Frontal cortex (tissue), 4 donors: Measurements from ENCODE around the gene SCP2. TPM values are rescaled to one million over a fixed set of nuclear protein-coding genes. Genes with fewer than 3 reads are reported as not detected.

Experiments used
- DNase-seq, 2 donors: peaks; one replicate each; pipeline ENCODE4 v3.0.0; 2012; ENCODE audit warnings: low spot score in 2 of 2
- FAIRE-seq: peaks from 2 replicates; lab custom pipeline; 2012; peaks lifted over from hg19 to GRCh38; lab: Jason Lieb, UNC
- total RNA-seq: library from RNA; depleted of rRNA; stranded (reverse); fragments of >200 nt; gene quantifications from one replicate; pipeline ENCODE4 v1.2.3, GENCODE V29; 2014
- donor health status: control.
- donor health status: control.
- donor health status: control.

The SCP2 gene
- total RNA-seq, 1 donor from 2014 or later: 57.5 TPM

DNA sequence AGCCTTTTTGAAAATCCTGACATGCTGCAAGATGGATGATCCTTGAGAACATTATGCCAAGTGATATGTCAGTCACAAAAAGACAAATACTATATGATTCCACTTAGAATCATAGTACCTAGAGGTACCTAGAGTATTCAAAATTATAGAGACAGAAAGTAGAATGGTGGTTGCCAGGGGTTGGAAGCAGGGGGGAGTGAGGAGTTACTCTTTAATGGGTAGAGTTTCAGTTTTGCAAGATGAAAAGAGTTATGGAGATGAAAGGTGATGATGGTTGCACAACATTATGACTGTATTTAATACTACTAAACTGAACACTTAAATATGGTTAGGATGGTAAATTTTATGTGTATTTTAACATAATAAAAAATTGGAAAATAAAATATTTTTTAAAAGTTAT lies 97.0 kb downstream of the SCP2 start:
- FAIRE-seq (no peak), DNase-seq (no peak)

GRCh38 chr1:53025034-53025768 lies 98.1 kb downstream of the SCP2 start:
- peak in 1 of 2 donors; percentile 25 for DNase-seq
- no peak for FAIRE-seq

DNA sequence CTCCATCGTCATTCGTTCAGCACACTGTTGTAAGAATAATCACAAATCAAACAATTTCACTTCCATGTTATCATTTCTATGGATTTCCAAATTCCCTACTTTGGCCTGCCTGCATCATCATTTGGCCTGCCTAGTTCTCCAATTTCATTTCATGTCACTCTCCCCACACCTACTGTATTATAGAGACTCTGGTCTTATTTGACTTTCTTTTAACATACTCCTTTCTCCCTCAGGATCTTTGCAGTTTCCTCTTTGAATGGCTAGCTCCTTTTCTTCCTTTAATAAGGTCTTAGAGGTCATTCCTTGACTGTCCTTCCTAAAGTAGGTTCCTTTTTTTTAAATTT lies 98.7 kb downstream of the SCP2 start:
- FAIRE-seq: no peak
- DNase-seq: no peak

DNA sequence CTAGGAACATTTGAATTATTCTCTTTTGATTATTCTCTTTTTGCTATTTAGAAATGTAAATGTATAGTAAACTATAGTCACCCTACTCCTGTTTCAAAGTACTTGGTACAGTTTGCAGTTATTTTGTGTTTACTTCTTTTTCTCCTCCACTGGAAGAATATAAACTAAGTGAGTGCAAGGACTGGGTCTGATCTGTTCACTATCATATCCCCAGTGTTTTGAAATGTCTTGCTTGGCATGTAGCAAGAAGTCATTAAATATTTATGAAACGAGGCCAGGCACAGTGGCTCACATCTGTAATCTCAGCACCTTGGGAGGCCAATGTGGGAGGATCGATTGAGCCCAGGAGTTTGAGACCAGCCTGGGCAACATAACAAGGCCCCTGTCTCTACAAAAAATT lies 99.2 kb downstream of the SCP2 start:
- no peak for DNase-seq
- no peak for FAIRE-seq

DNA sequence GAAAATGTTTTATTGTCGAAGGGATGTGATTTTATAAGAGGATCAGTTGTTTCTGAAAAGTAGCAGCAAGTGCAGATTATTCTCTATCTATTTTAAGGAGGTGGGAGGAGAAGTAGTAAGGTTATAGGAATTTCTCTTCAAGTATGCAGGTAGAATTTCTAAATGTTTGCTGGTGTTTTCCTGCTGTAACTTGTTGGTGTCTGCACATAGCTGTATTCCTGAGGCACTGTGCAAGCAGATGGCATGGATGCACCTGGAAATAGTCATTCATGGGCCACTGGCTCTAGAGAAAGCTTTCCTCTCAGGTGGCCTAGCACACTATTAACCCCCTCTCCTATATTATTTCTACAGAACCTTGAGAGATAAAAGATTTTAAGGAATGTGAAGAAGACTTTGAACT lies 104.7 kb downstream of the SCP2 start:
- DNase-seq (no peak), FAIRE-seq (no peak)

- no peak for FAIRE-seq
- DNase-seq: no peak
Observed at GRCh38 chr1:53037159-53037558, 110.1 kb downstream of the SCP2 start.

- FAIRE-seq (no peak), DNase-seq (no peak)
Observed at GRCh38 chr1:53038566-53038965, 111.5 kb downstream of the SCP2 start.

- no peak for FAIRE-seq
- no peak for DNase-seq
Observed at GRCh38 chr1:53043271-53043670, 116.2 kb downstream of the SCP2 start.

- DNase-seq (no peak), FAIRE-seq (no peak)
Observed at GRCh38 chr1:53044926-53045325, 117.8 kb downstream of the SCP2 start.

DNA sequence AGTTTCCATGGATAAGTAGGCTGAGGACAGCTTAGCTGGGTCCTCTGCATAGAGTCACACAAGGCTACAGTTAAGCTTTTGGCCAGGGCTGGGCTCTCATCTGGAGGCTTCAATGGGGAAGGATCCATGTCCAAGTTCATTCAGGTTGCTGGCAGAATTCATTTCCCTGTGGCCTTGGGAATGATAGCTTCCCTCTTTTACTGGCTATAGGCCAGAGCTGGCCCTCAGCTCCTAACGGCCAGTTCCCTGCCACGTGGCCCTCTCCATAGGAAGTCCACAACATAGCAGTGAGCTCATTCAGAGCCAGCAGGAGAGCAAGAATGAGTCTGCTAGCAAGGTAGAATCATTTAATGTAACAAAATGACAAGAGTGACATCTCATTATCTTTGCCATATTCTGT lies 119.9 kb downstream of the SCP2 start:
- no peak for DNase-seq
- no peak for FAIRE-seq

DNA sequence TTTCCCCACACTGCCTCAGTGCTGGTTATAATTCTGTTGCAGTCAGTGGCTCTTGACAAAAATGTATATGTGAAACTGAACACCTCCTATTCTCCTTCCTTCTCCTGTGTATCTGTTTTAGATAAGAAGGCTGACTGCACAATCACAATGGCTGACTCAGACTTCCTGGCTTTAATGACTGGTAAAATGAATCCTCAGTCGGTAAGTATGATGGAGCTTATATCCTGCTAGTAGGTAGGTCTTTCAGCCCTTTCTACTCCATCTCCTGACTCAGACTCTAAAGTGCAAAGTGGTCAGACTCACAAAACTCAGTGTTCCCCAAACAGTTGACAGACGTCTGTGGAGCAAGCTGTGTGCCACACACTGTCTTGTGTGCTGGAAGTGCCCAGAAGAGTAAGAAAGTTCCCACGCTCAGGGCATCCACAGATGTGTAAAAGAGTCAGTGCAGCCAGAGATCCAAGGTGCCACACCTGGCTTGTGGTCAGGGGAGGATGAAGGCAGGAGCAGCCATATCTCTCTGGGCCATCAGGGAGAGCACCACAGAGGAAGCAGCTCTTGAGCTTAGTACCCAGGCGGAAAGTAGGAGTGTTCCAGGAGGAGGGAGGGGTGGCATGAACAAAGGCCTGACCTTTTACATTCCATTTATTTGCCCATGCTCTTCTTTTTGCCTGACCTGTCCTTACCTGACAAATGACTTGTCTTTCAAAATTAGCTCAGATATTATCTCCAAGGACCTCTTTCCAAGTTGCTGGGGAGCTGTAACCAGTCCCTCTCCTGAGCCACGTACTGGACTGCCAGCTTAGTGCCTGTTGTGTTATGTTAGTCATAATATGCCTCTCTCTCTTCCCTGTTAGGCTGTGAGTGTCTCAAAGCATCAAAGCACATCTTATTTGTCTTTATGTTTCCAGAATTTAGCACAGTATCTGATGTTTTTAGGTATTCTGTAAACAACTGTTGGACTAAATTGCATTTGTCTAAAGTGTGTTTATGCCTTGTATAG lies 121.0 kb downstream of the SCP2 start:
- no peak for FAIRE-seq
- no peak for DNase-seq

GRCh38 chr1:53048960-53049573 lies 122.0 kb downstream of the SCP2 start:
- DNase-seq: no peak
- no peak for FAIRE-seq

- DNase-seq (no peak), FAIRE-seq (no peak)
Observed at GRCh38 chr1:53049574-53049967, 122.5 kb downstream of the SCP2 start.

- no peak for FAIRE-seq
Observed at GRCh38 chr1:53050310-53050709, 123.2 kb downstream of the SCP2 start.

GRCh38 chr1:53051676-53052075 lies 124.6 kb downstream of the SCP2 start:
- FAIRE-seq (no peak), DNase-seq (no peak)

More at GRCh38 chr1:53050310-53050709, 123.2 kb downstream of the SCP2 start:
- no peak for DNase-seq

DNA sequence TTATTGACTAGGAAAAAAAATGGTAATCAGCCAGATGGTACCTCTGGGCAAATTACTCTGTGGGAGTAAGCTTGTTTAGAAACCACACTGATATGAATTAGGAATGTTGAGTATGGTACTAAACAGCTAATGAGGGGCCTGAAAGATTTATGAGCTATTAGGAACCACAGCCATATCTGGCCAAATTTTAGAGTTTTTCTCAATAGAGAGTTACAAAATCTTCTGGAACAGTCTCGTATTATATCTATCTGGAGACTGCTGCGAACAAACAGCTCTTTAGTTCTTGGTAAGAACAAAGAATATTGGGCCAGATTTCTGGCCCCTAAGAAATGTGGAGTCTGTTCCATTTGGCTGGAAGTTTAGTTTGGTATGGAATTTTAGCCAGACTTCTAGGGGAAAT lies 130.1 kb downstream of the SCP2 start:
- FAIRE-seq: no peak
- no peak for DNase-seq

DNA sequence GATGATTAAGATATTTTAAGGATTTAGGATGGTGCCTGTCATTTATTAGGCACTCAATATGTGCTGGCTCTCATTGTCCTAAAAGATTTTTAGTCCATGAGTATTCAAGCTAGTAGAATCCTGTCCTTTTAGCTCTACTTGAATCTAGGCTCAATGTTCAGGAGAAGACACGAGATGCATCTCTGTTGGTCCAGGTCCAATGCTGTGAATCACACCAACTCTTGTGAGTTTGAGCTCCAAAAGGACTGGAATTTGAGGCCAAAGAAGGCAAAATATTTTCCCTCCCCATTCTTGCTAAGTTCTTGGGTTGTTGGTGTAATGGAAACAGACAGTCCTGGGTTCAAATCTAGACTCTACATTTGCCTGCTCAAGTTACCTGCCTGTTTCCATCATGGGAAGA lies 133.5 kb downstream of the SCP2 start:
- FAIRE-seq (no peak), DNase-seq (no peak)

- FAIRE-seq (no peak), DNase-seq (peak in 1 of 2 donors; percentile 50)
Observed at GRCh38 chr1:53061123-53061858, 134.2 kb downstream of the SCP2 start.

- FAIRE-seq (no peak), DNase-seq (peak; percentile 60 to 66)
Observed at GRCh38 chr1:53061859-53062707, 135.0 kb downstream of the SCP2 start, which contains the start of gene PODN. Gene PODN (plus strand): TSS chr1:53062213. CDS start chr1:53069856, 7,643 bp downstream.
